ENCODE results near the gene NCAPD3.

NCAPD3 gene

GRCh38 chr11:134181707-134182106, 42.1 kb downstream of the NCAPD3 start:
- Histone ChIP-seq H3K27ac (ENCODE audit: low read depth, low read length) (no peak overlapping the region), H3K4me1 (ENCODE audit: control insufficient read depth, low read length) (no peaks in the 10 kb centered on the region), H3K4me3 (ENCODE audit: low read length) (no peak overlapping the region), H3K9me3 (ENCODE audit: control insufficient read depth, insufficient read depth, low read length) (no peaks in the 10 kb centered on the region), H3K4me2 (ENCODE audit: low read length) (no peak overlapping the region), H3K9me2 (replicated peaks; ENCODE audit: control insufficient read depth, low read length) (no peaks in the 10 kb centered on the region), H3K27me3 (ENCODE audit: control insufficient read depth, low read length) (no peaks in the 10 kb centered on the region), H3F3A (ENCODE audit: control insufficient read depth, insufficient read depth) (no peaks in the 10 kb centered on the region), H3K79me2 (ENCODE audit: control insufficient read depth, low read length) (no peaks in the 10 kb centered on the region), H4K20me1 (ENCODE audit: control insufficient read depth, insufficient read depth, low read depth, low read length) (no peaks in the 10 kb centered on the region; the same call in 1 of the 2 replicates), H3K36me3 (ENCODE audit: control insufficient read depth, low read length) (peaks cover 86% of the 10 kb centered on the region)
- no peak for TF ChIP-seq EZH2phosphoT487 (IDR thresholded peaks at IDR 0.05; ENCODE audit: borderline replicate concordance, low read length)
- TF ChIP-seq CTCF (IDR thresholded peaks at IDR 0.05; ENCODE audit: low read depth, low read length, poor library complexity, severe bottlenecking), result no peak

- Histone ChIP-seq H3F3A (ENCODE audit: control insufficient read depth, insufficient read depth) (no peaks in the 10 kb centered on the region), H3K4me1 (ENCODE audit: control insufficient read depth, low read length) (no peaks in the 10 kb centered on the region), H3K27me3 (ENCODE audit: control insufficient read depth, low read length) (no peaks in the 10 kb centered on the region), H3K9me3 (ENCODE audit: control insufficient read depth, insufficient read depth, low read length) (no peaks in the 10 kb centered on the region), H4K20me1 (ENCODE audit: control insufficient read depth, insufficient read depth, low read depth, low read length) (no peaks in the 10 kb centered on the region; the same call in 1 of the 2 replicates), H3K4me3 (ENCODE audit: low read length) (no peak overlapping the region), H3K79me2 (ENCODE audit: control insufficient read depth, low read length) (no peaks in the 10 kb centered on the region), H3K9me2 (replicated peaks; ENCODE audit: control insufficient read depth, low read length) (no peaks in the 10 kb centered on the region), H3K27ac (ENCODE audit: low read depth, low read length) (no peak overlapping the region), H3K36me3 (ENCODE audit: control insufficient read depth, low read length) (peaks cover 90% of the 10 kb centered on the region), H3K4me2 (ENCODE audit: low read length) (no peak overlapping the region)
- TF ChIP-seq EZH2phosphoT487 (IDR thresholded peaks at IDR 0.05; ENCODE audit: borderline replicate concordance, low read length) (no peak), CTCF (IDR thresholded peaks at IDR 0.05; ENCODE audit: low read depth, low read length, poor library complexity, severe bottlenecking) (no peak)
Measured at GRCh38 chr11:134178032-134178674, 45.6 kb downstream of the NCAPD3 start.

GRCh38 chr11:134176284-134176683, 47.5 kb downstream of the NCAPD3 start:
- no peaks in the 10 kb centered on the region for H3F3A ChIP-seq (ENCODE audit: control insufficient read depth, insufficient read depth)
- peaks cover 93% of the 10 kb centered on the region for H3K36me3 ChIP-seq (ENCODE audit: control insufficient read depth, low read length)
- H3K27me3 ChIP-seq (ENCODE audit: control insufficient read depth, low read length), result no peaks in the 10 kb centered on the region
- no peak overlapping the region for H3K4me2 ChIP-seq (ENCODE audit: low read length)
- no peaks in the 10 kb centered on the region for H3K79me2 ChIP-seq (ENCODE audit: control insufficient read depth, low read length)
- no peaks in the 10 kb centered on the region for H3K9me2 ChIP-seq (replicated peaks; ENCODE audit: control insufficient read depth, low read length)
- no peaks in the 10 kb centered on the region for H3K4me1 ChIP-seq (ENCODE audit: control insufficient read depth, low read length)
- no peak overlapping the region for H3K27ac ChIP-seq (ENCODE audit: low read depth, low read length)
- no peak overlapping the region for H3K4me3 ChIP-seq (ENCODE audit: low read length)
- no peaks in the 10 kb centered on the region for H3K9me3 ChIP-seq (ENCODE audit: control insufficient read depth, insufficient read depth, low read length)
- TF ChIP-seq CTCF (IDR thresholded peaks at IDR 0.05; ENCODE audit: low read depth, low read length, poor library complexity, severe bottlenecking), result no peak
- TF ChIP-seq EZH2phosphoT487 (IDR thresholded peaks at IDR 0.05; ENCODE audit: borderline replicate concordance, low read length), result no peak
- H4K20me1 ChIP-seq (ENCODE audit: control insufficient read depth, insufficient read depth, low read depth, low read length), result no peaks in the 10 kb centered on the region; the same call in 1 of the 2 replicates

All from DOHH2 (cell line).